BE2C (cell line): ENCODE results near the gene SLC5A1.

Experiments
- DNase-seq: peaks from one replicate; pipeline ENCODE4 v3.0.0-alpha.2; 2020
- H3K27me3 ChIP-seq: fragments of 250-450 bp; sonication (Bioruptor Pico); 2 replicates; pipeline ENCODE4 v1.5.1; 2020; ENCODE audit warnings: mild to moderate bottlenecking
- H3K36me3 ChIP-seq: fragments of 250-450 bp; sonication (Bioruptor Pico); 2 replicates; pipeline ENCODE4 v1.5.1; 2020; ENCODE audit warnings: mild to moderate bottlenecking
- H3K4me1 ChIP-seq: fragments of 250-450 bp; sonication (Bioruptor Pico); 2 replicates; pipeline ENCODE4 v1.5.1; 2020
- H3K4me3 ChIP-seq: 2 replicates; pipeline ENCODE4 v1.5.1; 2011; ENCODE audit warnings: low read depth, low read length
- H3K9me3 ChIP-seq: fragments of 250-450 bp; sonication (Bioruptor Pico); 2 replicates; pipeline ENCODE4 v1.5.1; 2020
- CTCF ChIP-seq: IDR thresholded peaks from 2 replicates; pipeline ENCODE4 v1.5.1; 2012; ENCODE audit warnings: mild to moderate bottlenecking, low read depth, low read length

The SLC5A1 gene

GRCh38 chr22:32106930-32107329, 63.9 kb downstream of the SLC5A1 start:
- Histone ChIP-seq H3K36me3 (no peaks in the 10 kb centered on the region), H3K9me3 (no peaks in the 10 kb centered on the region)

GRCh38 chr22:32112380-32112779, 69.3 kb downstream of the SLC5A1 start:
- Histone ChIP-seq H3K4me1 (no peaks in the 10 kb centered on the region), H3K36me3 (no peaks in the 10 kb centered on the region), H3K4me3 (no peak overlapping the region), H3K27me3 (peaks cover 10% of the 10 kb centered on the region), H3K9me3 (no peaks in the 10 kb centered on the region)
- no peak for TF ChIP-seq CTCF
- DNase-seq, result no peak

More at GRCh38 chr22:32106930-32107329, 63.9 kb downstream of the SLC5A1 start:
- DNase-seq, result no peak
- Histone ChIP-seq H3K4me1 (no peaks in the 10 kb centered on the region), H3K27me3 (no peaks in the 10 kb centered on the region; the same call in 1 of the 2 replicates), H3K4me3 (no peak overlapping the region)
- no peak for TF ChIP-seq CTCF

GRCh38 chr22:32119568-32120235, 76.6 kb downstream of the SLC5A1 start:
- Histone ChIP-seq H3K27me3 (peaks cover under 1% of the 10 kb centered on the region; the same call in 1 of the 2 replicates), H3K36me3 (no peaks in the 10 kb centered on the region), H3K4me1 (no peaks in the 10 kb centered on the region), H3K9me3 (no peaks in the 10 kb centered on the region), H3K4me3 (no peak overlapping the region)
- no peak for DNase-seq
- no peak for TF ChIP-seq CTCF

GRCh38 chr22:32120603-32121002, 77.5 kb downstream of the SLC5A1 start:
- Histone ChIP-seq H3K36me3 (no peaks in the 10 kb centered on the region), H3K4me3 (no peak overlapping the region), H3K4me1 (no peaks in the 10 kb centered on the region), H3K9me3 (no peaks in the 10 kb centered on the region), H3K27me3 (no peaks in the 10 kb centered on the region)
- no peak for DNase-seq
- no peak for TF ChIP-seq CTCF

GRCh38 chr22:32122899-32123298, 79.8 kb downstream of the SLC5A1 start:
- H3K4me1 ChIP-seq, result no peaks in the 10 kb centered on the region
- no peak for DNase-seq
- no peaks in the 10 kb centered on the region for H3K9me3 ChIP-seq
- H3K4me3 ChIP-seq, result no peak overlapping the region
- no peaks in the 10 kb centered on the region for H3K27me3 ChIP-seq
- no peaks in the 10 kb centered on the region for H3K36me3 ChIP-seq
- TF ChIP-seq CTCF, result no peak

GRCh38 chr22:32123657-32124056, 80.6 kb downstream of the SLC5A1 start:
- no peaks in the 10 kb centered on the region for H3K9me3 ChIP-seq
- DNase-seq, result no peak
- no peaks in the 10 kb centered on the region for H3K4me1 ChIP-seq
- TF ChIP-seq CTCF, result no peak
- no peaks in the 10 kb centered on the region for H3K36me3 ChIP-seq
- no peak overlapping the region for H3K4me3 ChIP-seq
- no peaks in the 10 kb centered on the region for H3K27me3 ChIP-seq
